SHP77 treated with DMSO at 0.1 percent for 48 hours (cell line): ENCODE measurements around the gene PIK3CB.
"Not testable (repeated sequence)": the region's sequence is repeated elsewhere in the genome, so short reads cannot be mapped to it uniquely, and the experiment has no call there.

Experiments used
- DNase-seq: peaks from one replicate; lab custom pipeline; 2025; lab: John Stamatoyannopoulos, UW

Gene PIK3CB

DNA sequence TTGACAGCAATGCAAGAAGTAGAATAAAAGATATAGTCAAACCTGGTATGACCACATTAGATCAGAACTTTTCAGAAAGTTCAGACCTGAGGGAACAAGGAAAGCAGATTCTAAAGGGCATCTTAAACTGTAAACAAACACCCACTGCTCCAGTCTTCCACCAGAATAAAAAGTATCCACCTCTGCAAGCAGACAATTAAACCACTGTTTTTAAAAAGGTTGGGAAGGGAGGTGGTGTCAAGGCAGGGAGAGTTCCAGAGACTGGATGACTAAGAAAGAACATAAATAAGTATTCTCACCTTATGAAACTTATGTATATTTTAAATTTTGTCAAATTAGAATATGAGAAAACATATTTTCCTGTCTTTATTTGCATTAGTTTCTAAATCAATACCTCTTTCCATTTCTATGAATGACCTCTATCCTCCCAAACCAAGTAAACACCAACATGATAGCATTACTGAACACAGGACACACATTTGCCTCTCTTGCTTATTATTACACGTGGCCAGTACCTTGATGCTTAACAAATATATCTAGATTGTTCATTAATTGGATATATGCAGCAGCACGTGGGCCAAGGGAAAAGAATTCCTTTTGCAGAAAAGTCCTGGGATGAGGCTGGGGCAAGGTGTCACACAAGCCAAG, 31.6 kb downstream of the PIK3CB start:
- DNase-seq, result no peak

GRCh38 chr3:138802223-138802622, 32.5 kb downstream of the PIK3CB start:
- not testable (repeated sequence) for DNase-seq

GRCh38 chr3:138801792-138802191, 32.9 kb downstream of the PIK3CB start:
- DNase-seq, result no peak

DNA sequence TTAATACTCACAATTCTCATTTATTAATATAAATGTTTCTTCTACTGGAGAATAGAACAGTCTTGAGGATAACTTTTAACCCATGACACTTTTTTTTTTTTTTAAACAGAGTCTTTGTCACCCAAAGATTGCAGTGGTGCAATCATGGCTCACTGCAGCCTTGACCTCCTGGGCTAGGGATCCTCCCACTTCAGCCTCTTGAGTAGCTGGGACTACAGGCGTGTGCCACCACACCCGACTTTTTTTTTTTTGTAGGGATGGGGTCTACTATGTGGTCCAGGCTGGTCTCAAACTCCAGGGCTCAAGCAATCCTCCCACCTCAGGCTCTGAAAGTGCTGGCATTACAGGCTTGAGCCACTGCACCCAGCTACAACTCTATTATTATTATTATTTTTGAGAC, 34.5 kb downstream of the PIK3CB start:
- DNase-seq, result no peak

- DNase-seq, result no peak
Measured at GRCh38 chr3:138799822-138800221, 34.9 kb downstream of the PIK3CB start.

- no peak for DNase-seq
Measured at GRCh38 chr3:138797508-138798038, 37.2 kb downstream of the PIK3CB start.

DNA sequence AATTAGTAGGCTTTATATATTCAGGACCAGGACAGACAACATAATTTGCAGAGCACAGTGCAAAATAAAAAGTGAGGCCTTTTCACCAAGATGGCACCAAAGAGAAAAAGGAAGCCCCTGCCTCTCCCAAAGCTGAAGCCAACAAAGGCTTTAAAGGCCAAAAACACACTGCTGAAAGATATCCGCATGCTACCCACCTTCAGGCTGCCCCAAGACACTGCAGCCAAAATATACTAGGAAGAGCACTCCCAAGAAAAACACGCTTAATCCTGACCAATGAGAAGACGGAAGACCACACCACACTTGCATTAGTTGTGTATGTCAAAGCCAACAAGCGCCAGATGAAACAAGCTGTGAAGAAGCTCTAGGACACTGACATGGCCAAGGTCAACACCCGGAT, 38.0 kb downstream of the PIK3CB start:
- DNase-seq, result no peak

DNA sequence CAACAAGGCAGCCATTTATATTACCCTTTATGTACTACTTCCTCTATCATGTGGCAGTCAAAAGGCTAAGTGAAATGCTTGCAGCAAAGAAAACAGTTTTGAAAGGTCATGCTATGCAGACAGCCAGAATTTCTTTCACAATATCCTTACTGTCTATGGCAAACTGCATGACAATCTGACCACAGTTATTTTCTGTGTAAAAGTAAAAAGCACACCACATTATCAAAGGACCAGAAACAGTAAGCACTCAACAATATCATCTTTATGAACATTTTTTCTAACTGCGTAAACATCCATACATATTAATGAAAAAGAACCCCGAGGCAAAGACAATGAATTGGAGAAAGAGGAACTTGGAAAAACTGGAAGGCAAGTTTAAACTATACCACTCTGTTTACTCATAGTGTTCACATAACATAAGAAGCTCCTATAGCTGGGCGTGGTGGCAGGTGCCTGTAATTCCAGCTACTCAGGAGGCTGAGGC, 47.9 kb downstream of the PIK3CB start:
- DNase-seq, result no peak

DNA sequence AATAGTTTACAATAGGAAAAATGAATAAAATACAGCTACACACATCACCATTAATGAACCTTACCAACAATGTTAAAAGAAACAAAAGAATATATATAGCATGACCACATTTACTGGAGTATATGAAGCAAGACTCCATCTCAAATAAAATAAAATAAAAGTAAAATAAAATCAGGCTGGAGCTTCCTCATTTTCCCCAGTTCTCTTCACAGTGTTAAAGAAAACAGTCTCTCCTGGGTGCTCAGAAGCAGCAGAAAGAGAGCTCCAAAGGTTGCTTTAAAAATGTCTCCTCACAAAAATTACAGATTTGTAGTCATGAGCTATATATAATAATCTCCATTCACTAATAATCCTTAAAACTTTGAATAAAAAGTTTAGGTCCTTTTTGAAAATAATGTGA, 48.8 kb downstream of the PIK3CB start:
- DNase-seq, result no peak

DNA sequence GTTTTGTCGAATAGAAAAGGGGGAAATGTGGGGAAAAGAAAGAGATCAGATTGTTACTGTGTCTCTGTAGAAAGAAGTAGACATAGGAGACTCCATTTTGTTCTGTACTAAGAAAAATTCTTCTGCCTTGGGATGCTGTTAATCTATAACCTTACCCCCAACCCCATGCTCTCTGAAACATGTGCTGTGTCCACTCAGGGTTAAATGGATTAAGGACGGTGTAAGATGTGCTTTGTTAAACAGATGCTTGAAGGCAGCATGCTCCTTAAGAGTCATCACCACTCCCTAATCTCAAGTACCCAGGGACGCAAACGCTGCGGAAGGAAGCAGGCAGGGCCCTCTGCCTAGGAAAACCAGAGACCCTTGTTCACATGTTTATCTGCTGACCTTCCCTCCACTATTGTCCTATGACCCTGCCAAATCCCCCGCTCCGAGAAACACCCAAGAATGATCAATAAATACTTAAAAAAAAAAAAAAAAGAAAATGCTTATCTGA, 49.3 kb downstream of the PIK3CB start:
- not testable (repeated sequence) for DNase-seq

DNA sequence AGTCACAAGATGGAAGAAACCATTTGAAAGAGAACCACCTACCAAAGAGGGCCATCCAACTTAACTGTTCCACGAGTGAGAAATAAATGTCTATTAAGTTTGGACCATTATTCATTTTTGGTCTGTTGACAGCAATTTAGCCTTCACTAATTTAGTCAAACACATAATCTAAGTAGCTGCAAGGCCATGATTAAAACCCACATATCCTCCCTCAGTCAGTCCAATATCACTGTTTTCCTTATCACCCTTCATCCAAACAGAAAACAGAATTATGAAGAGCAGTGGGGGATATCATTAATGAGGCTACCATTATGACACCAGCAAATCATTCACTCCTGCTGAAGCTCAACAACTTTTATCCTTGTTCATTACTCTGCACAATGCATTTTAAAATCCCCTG, 52.0 kb downstream of the PIK3CB start:
- no peak for DNase-seq

DNA sequence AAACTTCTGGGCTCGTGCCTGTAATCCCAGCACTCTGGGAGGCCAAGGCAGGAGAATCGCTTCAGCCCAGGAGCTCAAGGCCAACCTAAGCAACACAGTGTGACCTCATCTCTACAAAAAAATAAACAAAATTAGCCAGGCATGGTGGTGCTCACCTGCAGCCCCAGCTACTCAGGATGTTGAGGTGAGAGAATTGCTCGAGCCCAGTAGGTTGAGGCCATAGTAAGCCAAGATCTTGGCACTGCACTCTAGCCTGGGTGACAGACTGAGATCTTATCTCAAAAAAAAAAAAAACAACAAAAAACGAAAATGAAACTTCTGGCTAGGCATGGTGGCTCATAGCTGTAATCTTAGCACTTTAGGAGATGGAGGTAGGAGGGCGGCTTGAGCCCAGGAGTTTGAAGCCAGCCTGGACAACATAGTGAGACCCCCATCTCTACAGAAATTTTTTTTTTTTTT, 53.7 kb downstream of the PIK3CB start:
- DNase-seq, result no peak

- DNase-seq, result no peak
Measured at GRCh38 chr3:138778643-138779042, 56.1 kb downstream of the PIK3CB start.

GRCh38 chr3:138776961-138777360, 57.8 kb downstream of the PIK3CB start:
- DNase-seq, result no peak

GRCh38 chr3:138775254-138775595, 59.5 kb downstream of the PIK3CB start:
- no peak for DNase-seq

DNA sequence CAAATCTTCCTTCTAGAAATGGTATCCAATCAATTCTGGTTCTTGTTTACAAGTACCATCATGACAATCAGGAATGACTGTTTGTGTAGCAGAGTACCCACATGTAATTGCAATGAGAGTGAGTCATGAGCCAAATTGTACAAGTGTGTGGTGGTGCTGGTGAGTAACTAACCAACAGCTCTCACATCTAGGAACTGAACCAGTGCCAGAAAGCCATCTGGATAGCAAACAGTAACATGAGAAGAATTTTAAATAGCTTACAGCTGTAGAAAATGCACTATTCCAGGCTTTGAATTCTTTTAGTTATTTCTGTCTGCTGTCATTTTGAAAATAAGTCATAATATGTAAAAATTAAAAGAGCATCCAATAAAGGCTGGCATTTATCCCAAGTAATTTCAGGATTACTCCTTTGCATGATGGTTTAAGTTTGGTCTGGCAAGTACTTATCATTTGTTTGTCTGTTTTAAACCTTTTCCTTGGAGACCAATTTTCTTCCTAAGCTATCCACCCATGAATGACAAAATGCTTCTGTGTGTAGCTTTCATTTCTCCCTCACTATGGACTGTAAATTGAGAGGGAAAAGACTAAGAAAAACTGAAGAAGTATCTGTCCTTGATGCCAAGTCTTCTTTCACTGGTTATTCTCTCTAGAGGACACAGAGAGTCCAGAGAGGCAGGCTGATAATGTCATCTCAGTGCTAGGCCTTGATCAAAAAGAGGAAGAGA, 60.0 kb downstream of the PIK3CB start:
- peak; percentile 78 for DNase-seq

- DNase-seq, result no peak
Measured at GRCh38 chr3:138771585-138771984, 63.1 kb downstream of the PIK3CB start.

- DNase-seq, result no peak
Measured at GRCh38 chr3:138769616-138770015, 65.1 kb downstream of the PIK3CB start.

- no peak for DNase-seq
Measured at GRCh38 chr3:138768946-138769345, 65.8 kb downstream of the PIK3CB start.

DNA sequence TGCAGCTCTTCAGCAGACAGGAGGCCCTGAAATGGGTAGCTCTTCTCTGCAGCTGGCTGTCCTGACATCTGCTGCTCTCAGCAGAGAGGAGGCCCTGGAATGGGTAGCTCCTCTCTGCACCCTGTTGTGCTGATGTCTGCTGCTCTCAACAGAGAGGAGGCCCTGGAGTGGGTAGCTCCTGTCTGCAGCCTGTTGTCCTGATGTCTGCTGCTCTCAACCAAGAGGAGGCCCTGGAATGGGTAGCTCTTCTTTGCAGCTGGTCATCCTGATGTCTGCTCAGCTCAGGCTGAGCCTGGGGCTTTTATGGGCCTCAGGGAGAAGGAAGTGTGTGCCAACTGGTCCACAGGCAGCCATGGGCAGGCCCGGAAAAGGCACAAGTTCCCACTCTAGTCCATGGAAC, 66.6 kb downstream of the PIK3CB start:
- DNase-seq, result no peak

DNA sequence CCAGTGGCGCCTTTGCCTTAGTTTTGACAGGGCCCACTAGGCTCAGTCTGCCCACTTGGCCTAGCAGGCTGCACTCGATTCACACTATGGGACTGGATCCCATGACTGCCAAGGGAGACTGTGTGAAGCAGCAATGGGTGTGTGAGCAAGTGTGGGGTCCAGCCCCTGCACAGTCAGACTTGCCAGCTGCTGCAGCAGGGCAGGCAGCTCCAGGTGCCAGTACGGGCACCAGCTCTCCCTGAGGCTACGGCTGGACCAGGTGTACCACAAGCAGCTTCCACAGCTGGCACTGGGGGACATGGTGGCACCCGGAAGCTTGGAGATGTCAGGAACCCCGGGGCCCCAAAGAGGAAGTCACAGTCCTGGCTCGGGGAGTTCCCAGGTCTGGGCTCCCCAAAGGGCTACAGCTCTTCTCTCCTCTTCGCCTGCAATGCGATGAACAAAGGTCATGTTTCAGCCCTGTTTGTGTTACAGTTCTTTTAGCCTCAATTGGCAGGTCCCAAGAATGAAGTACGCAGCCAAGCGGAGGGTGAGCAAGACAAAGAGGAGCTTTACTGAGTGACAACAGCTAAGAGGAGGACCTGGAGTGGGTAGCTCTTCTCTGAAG, 67.1 kb downstream of the PIK3CB start:
- DNase-seq, result no peak

- DNase-seq, result no peak
Measured at GRCh38 chr3:138761002-138761401, 73.7 kb downstream of the PIK3CB start.

DNA sequence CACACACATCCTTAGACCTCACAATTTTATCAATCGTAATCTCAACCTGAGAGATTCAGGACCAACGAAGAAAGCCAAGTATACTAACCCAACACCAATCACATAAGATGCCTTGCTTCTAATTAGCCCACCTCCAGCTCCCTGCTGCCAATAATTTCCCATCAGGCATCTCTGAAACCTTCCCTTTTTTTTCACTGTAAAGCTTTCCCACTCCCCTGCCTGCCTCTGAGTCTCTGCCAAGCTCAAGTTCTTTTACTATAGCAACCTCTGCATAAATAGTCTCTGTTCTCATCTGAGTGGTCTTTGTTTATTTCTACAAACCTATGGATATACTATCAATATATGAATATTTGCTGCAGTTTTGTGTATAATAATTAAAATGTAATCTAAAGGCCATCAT, 86.5 kb downstream of the PIK3CB start:
- no peak for DNase-seq
